ENCODE results near the gene KRT33B. TPM values are rescaled to one million over a fixed set of nuclear protein-coding genes. Genes with fewer than 3 reads are reported as not detected.
"Not testable (repeated sequence)": the region's sequence is repeated elsewhere in the genome, so short reads cannot be mapped to it uniquely, and the experiment has no call there.

Gene KRT33B
- total RNA-seq, 2 donors from 2014 or later, result not detected

DNA sequence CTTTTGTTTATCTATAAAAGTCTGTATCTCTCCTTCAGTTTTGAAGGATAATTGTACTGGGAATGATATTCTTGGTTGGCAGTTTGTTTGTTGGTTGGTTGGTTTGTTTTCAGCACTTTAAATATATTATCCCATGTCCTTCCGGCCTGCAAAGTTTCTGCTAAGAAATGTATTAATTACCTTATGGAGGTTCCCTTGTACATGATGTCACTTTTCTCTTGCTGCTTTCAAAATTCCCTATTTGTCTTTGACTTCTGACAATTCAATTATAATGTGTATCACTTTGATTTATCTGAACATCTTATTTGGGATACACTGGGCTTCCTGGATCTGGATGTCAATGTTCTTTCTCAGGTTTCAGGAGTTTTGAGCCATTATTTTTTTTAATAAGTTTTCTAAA is 16.6 kb upstream of the KRT33B start:
- no peak overlapping the region for H3K4me3 Mint-ChIP-seq
- H3K27ac Mint-ChIP-seq, result no peak overlapping the region
- no peaks in the 10 kb centered on the region for H3K27me3 Mint-ChIP-seq (ENCODE audit: low read depth)
- H3K9me3 Mint-ChIP-seq, result peaks cover 4 to 5% of the 10 kb centered on the region in 2 donors
- ATAC-seq (replicated peaks in 1 of 2) (no peak), DNase-seq (no peak)
- peaks cover 2 to 7% of the 10 kb centered on the region in 2 donors for H3K36me3 Mint-ChIP-seq (ENCODE audit: insufficient read depth in 2 of 2)
- no peaks in the 10 kb centered on the region for H3K4me1 Mint-ChIP-seq (ENCODE audit: low read depth)

DNA sequence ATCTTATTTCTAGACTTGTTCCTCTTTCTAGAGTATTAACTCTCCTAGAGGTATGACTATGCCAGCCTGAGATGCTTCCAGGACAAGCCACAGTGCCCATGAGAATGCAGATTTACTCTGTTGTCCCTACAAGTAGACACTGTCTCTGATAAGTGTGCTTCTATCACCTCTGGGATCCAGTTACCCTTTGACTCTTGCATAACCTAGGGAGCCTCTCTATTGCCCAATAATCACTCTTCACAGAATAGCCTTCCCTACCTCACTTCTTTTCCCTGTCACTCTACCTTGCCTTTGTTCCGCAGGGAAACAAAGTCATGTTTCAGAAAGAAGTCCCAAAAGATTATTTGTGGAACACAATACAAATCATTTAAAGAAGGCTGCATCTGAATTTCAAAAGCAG is 14.1 kb upstream of the KRT33B start:
- Mint-ChIP-seq H3K36me3 (ENCODE audit: insufficient read depth in 2 of 2) (peaks cover 2 to 5% of the 10 kb centered on the region in 2 donors), H3K9me3 (peaks cover 5% of the 10 kb centered on the region in 2 donors), H3K27me3 (ENCODE audit: low read depth) (no peaks in the 10 kb centered on the region), H3K4me1 (ENCODE audit: low read depth) (no peaks in the 10 kb centered on the region), H3K4me3 (no peak overlapping the region), H3K27ac (no peak overlapping the region)
- no peak for ATAC-seq (replicated peaks in 1 of 2)
- no peak for DNase-seq

DNA sequence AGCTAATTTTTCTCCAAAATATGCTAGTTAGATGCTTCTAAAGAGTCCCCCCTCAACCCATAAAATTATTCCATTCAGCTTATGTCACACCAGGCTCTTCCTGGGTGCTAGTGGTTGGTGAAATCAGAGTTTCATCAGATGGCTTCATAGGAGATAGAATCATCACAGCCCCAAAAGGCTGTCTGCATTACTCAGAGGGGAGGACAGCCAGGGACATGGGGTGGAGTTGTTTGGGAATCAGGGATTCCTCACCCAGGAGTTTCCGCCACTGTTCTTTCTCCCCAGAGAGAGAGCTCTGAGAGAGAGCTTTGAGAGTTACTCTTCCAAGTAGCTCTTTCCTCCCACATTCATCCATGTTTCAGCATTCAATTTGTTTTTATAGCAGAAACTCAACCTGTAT is 12.8 kb upstream of the KRT33B start:
- ATAC-seq (replicated peaks in 1 of 2) (no peak), DNase-seq (no peak)
- no peak overlapping the region for H3K27ac Mint-ChIP-seq
- no peaks in the 10 kb centered on the region for H3K27me3 Mint-ChIP-seq (ENCODE audit: low read depth)
- peaks cover 5 to 7% of the 10 kb centered on the region in 2 donors for H3K9me3 Mint-ChIP-seq
- peaks cover 6% of the 10 kb centered on the region for H3K4me1 Mint-ChIP-seq (ENCODE audit: low read depth)
- H3K4me3 Mint-ChIP-seq, result no peak overlapping the region
- peaks cover 2% of the 10 kb centered on the region in 2 donors for H3K36me3 Mint-ChIP-seq (ENCODE audit: insufficient read depth in 2 of 2)

DNA sequence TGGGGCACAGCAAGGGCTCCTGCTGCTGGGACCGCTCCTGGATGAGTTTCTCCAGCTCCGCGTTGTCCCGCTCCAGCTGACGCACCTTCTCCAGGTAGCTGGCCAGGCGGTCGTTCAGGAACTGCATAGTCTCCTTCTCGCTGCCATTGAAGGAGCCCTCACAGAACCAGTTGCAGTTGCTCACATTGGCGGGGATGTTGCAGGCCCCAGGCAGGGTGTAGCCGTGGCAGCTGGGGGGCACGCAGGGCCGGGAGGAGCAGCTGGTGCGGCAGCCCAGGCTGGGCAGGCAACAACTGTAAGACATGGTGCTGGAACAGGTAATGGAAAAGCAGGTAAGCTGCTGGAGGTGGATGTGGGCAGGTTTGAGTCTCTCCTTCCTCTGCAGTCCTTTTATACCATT is 12.3 kb upstream of the KRT33B start, which contains the start of gene KRT34:
TSS of gene KRT34 (minus strand) at position 364 of the 400 bp plus-strand sequence. CDS start at position 304, 60 bp downstream.
- H3K36me3 Mint-ChIP-seq (ENCODE audit: insufficient read depth in 2 of 2); H3K4me3 Mint-ChIP-seq; ATAC-seq (replicated peaks in 1 of 2); DNase-seq; H3K9me3 Mint-ChIP-seq; H3K27me3 Mint-ChIP-seq (ENCODE audit: low read depth); H3K27ac Mint-ChIP-seq: not testable (repeated sequence)
- H3K4me1 Mint-ChIP-seq (ENCODE audit: low read depth), result peaks cover 10% of the 10 kb centered on the region

DNA sequence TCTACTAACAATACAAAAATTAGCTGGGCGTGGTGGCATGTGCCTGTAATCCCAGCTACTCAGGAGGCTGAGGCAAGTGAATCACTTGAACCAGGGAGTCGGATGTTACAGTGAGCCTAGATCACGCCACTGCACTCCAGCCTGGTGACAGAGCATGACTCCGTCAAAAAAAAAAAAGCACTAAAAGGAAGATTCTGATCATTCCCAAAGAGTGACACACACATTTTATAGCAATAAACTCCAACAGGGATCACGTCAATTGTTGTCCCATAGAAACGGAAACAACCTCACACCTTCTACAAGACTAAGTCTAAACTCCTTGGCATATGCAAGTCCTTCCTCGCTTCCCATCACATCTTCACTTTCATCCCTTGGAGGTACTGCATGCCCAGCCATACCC is 10.5 kb upstream of the KRT33B start:
- H3K36me3 Mint-ChIP-seq (ENCODE audit: insufficient read depth in 2 of 2); ATAC-seq (replicated peaks in 1 of 2); DNase-seq; H3K27me3 Mint-ChIP-seq (ENCODE audit: low read depth); H3K27ac Mint-ChIP-seq; H3K9me3 Mint-ChIP-seq; H3K4me3 Mint-ChIP-seq: not testable (repeated sequence)
- peaks cover 12% of the 10 kb centered on the region for H3K4me1 Mint-ChIP-seq (ENCODE audit: low read depth)

DNA sequence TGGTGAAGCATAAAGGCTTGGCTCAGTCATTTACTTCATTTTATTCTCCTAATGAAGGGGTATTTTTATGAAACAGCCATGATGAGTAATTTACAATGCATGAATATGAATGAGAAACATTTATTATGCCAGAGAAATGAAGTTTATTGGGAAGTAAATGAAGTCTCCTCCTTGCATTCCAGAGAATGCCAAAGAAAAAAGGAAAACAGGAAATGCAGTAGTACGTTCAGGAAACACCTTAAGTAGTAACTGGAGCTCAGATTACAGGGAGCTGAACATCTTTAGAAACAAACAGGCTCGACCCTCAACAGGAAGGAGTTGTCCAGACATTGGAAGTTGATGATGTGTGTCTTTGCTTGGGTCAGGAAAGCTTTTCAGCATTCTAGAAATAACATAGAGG is 7.9 kb upstream of the KRT33B start:
- DNase-seq (no peak), ATAC-seq (replicated peaks in 1 of 2) (no peak)
- Mint-ChIP-seq H3K27ac (no peak overlapping the region), H3K4me3 (no peak overlapping the region), H3K27me3 (ENCODE audit: low read depth) (no peaks in the 10 kb centered on the region), H3K9me3 (peaks cover 5 to 9% of the 10 kb centered on the region in 2 donors), H3K36me3 (ENCODE audit: insufficient read depth in 2 of 2) (no peaks in the 10 kb centered on the region), H3K4me1 (ENCODE audit: low read depth) (peaks cover 12% of the 10 kb centered on the region)

DNA sequence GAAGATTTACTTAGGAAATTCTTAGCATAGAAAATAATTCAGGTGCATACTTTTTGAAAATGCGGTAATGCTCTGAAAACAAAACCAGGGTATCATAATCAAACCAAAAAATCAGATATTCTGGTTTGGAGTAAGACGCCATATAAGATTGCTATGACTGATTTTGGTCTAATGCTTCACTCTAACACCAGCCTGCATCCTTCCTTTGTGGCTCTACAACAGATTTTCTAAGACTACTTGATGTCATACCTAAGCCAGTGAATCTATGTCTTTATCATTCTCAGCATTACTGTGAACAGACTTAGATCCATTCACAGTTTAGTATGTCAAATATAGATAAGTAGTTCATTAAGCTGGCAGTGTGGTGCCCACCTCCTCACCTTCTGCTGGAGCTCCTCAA is 590 bp downstream of the KRT33B start:
- Mint-ChIP-seq H3K36me3 (ENCODE audit: insufficient read depth in 2 of 2) (no peaks in the 10 kb centered on the region), H3K27ac (no peak overlapping the region)
- ATAC-seq (replicated peaks in 1 of 2), result peak in 1 of 2 donors; percentile 60

DNA sequence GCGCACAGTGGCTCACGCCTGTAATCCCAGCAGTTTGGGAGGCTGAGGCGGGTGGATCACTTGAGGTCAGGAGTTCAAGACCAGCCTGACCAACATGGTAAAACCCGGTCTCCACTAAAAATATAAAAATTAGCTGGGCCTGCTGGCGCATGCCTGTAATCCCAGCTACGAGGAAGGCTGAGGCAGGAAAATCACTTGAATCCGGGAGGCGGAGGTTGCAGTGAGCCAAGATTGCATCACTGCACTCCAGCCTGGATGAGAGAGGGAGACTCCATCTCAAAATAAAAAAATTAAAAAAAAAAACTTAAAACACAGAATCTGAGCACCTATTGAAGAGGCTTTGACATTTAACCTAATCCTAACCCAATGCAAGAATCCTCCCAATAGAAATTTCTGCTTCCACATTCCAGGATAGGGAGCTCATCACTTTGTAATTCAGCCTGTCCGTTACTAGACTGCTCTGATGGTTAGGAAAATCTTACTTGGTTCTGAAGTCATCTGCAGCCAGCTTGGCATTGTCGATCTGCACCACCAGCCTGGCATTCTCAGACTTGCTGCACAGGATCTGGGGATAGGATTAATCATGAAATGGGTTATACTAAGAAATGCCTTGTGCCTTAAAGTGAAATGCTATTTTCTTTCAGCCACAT is 2.1 kb downstream of the KRT33B start:
- DNase-seq (no peak), ATAC-seq (replicated peaks in 1 of 2) (no peak)
- Mint-ChIP-seq H3K4me1 (ENCODE audit: low read depth) (peaks cover 7% of the 10 kb centered on the region), H3K36me3 (ENCODE audit: insufficient read depth in 2 of 2) (no peaks in the 10 kb centered on the region), H3K27me3 (ENCODE audit: low read depth) (no peaks in the 10 kb centered on the region), H3K27ac (no peak overlapping the region), H3K4me3 (no peak overlapping the region), H3K9me3 (no peaks in the 10 kb centered on the region)

More for the DNA sequence above, 590 bp downstream of the KRT33B start:
- H3K9me3 Mint-ChIP-seq, result peaks cover under 1% of the 10 kb centered on the region in 2 donors
- DNase-seq, result no peak
- peaks cover 7% of the 10 kb centered on the region for H3K4me1 Mint-ChIP-seq (ENCODE audit: low read depth)
- no peaks in the 10 kb centered on the region for H3K27me3 Mint-ChIP-seq (ENCODE audit: low read depth)
- no peak overlapping the region for H3K4me3 Mint-ChIP-seq

DNA sequence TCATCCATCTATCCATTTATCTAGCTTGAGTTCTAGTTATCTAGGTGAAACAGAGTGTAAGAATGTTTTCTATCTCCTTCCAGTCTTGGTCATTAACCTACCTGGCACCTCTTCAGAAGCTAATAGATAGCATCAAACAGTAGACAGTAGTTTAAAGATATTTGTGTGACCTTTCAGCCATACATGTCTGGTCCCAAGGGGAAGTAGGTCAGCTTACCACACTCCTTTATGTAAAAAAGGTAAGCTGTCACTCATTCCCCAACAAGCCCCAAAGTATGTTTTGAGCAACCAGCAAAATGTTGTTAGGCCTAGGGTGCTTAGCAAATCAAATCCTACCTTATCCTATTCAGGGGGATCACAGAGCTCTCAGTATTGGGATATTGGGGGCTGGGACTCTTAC is 3.5 kb downstream of the KRT33B start:
- Mint-ChIP-seq H3K27ac (no peak overlapping the region), H3K36me3 (ENCODE audit: insufficient read depth in 2 of 2) (no peaks in the 10 kb centered on the region), H3K27me3 (ENCODE audit: low read depth) (no peaks in the 10 kb centered on the region), H3K4me1 (ENCODE audit: low read depth) (peaks cover 7% of the 10 kb centered on the region), H3K9me3 (no peaks in the 10 kb centered on the region), H3K4me3 (no peak overlapping the region)
- ATAC-seq (replicated peaks in 1 of 2) (no peak), DNase-seq (no peak)

DNA sequence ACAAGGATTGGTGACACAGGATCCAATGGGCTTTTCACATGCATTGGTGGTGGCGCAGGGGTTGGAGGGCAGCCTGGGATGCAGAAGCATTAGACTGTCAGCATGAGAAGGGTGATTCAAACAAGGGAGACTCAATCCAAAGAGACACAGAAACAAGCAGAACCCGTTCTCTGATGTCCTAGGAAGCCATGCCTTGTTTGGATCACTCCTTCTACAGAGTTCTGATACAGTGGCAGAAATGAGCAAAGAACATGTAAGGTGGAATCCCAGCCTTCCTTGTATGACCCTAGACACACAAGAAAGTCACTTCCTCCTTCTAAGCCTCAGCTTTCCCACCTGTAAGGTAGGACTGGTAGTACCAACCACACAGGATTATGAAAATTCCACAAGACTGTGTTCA is 5.7 kb downstream of the KRT33B start:
- Mint-ChIP-seq H3K4me1 (ENCODE audit: low read depth) (peaks cover 7% of the 10 kb centered on the region), H3K4me3 (no peak overlapping the region), H3K9me3 (no peaks in the 10 kb centered on the region), H3K36me3 (ENCODE audit: insufficient read depth in 2 of 2) (no peaks in the 10 kb centered on the region), H3K27me3 (ENCODE audit: low read depth) (no peaks in the 10 kb centered on the region), H3K27ac (no peak overlapping the region)
- ATAC-seq (replicated peaks in 1 of 2), result no peak
- no peak for DNase-seq

DNA sequence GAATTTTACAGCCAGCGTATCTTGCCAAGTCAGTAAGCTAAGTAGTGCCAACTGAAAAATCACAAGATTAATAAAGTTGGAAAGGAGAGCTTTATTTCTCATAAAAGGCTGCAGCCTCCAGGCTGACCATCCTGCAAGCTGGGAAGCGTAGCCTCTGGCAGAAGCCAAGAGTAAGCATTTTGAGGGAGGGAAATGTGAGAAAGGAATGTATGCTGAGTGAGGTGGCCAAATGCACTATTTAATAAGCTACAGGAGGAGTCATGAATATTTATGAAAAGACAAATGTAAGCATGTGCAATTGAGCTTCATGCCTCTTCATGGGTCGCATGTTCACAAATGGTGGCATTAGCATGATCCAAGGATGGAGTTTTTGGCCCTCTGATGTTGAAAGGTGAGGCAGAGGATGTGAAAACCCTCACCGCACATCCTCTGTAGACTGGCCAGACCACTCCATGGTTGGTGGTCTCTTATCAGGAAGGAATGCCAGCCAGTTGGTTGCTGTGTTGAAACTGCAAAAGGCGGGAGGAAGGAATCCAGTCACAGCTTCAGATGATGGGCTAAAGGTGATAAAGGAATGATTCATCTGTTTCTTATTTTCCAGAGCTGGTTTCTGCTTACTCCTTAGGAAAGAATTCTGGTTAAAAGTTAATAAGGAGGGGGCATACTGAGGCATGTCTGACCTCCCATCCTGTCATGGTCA is 9.2 kb downstream of the KRT33B start:
- H3K9me3 Mint-ChIP-seq, result peaks cover 0 to 4% of the 10 kb centered on the region in 2 donors
- peaks cover 0 to 3% of the 10 kb centered on the region in 2 donors for H3K36me3 Mint-ChIP-seq (ENCODE audit: insufficient read depth in 2 of 2)
- H3K27ac Mint-ChIP-seq, result no peak overlapping the region
- H3K4me3 Mint-ChIP-seq, result no peak overlapping the region
- peaks cover 7% of the 10 kb centered on the region for H3K4me1 Mint-ChIP-seq (ENCODE audit: low read depth)
- no peaks in the 10 kb centered on the region for H3K27me3 Mint-ChIP-seq (ENCODE audit: low read depth)
- DNase-seq, result no peak
- no peak for ATAC-seq (replicated peaks in 1 of 2)

DNA sequence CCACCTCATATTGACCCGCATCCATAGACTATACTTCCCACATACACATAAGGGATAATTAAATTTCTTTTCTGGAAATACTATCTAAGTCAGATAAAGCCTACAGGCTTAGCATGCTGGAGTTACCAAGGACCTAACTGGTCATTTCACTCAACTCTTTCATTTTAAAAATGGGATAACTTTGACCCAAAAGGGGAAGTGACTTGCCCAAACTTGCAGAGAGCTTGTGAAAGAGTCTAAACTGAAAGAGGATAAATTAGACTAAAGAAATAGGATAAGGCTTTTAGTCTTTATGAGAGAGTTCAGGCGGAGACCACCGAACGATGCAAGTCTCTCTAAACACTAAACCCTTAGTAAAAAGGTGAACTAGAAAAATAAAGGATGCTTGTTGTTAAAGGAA is 15.1 kb downstream of the KRT33B start:
- DNase-seq (no peak), ATAC-seq (replicated peaks in 1 of 2) (no peak)
- Mint-ChIP-seq H3K36me3 (ENCODE audit: insufficient read depth in 2 of 2) (peaks cover 0 to 3% of the 10 kb centered on the region in 2 donors), H3K4me3 (no peak overlapping the region), H3K9me3 (peaks cover 0 to 4% of the 10 kb centered on the region in 2 donors), H3K27ac (no peak overlapping the region), H3K4me1 (ENCODE audit: low read depth) (peaks cover 6% of the 10 kb centered on the region), H3K27me3 (ENCODE audit: low read depth) (no peaks in the 10 kb centered on the region)

DNA sequence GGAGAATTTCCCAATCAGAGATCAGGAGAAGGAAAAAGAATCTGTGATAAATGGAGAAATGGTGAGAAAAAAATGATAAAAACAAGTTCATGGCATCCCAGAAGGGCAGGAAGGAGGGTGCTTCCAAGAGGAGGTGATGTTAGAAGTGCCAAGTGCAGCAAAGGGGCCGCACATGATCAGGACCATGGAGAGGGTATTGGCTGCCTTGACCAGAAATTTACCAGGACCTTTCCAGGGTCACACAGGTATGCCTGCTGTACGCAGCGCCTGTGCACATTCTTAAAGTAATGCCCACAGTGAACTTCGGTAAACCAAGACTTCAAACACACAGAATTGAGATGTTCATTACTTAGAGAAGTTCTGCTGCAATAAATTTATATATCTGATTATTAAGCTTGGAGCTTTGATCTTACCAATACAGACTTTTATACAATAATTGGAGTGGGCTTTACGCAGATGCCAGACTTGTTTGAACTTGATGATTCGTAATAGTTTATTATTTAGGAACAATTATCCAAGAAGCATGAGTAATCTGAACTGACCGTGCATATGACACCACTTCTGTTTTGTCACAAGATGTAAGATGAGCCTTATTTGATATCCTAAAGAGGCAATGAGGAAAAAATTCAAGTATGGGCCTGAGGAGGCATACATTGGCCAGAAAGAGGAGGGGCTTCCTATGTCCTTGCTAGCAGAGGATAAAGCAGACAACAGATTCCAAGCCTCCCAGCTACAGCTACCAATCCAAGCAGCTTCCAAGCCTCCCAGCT is 16.8 kb downstream of the KRT33B start:
- Mint-ChIP-seq H3K27me3 (ENCODE audit: low read depth) (no peaks in the 10 kb centered on the region), H3K9me3 (peaks cover 0 to 4% of the 10 kb centered on the region in 2 donors), H3K4me1 (ENCODE audit: low read depth) (peaks cover 6% of the 10 kb centered on the region), H3K36me3 (ENCODE audit: insufficient read depth in 2 of 2) (peaks cover 0 to 3% of the 10 kb centered on the region in 2 donors), H3K27ac (no peak overlapping the region), H3K4me3 (no peak overlapping the region)
- no peak for ATAC-seq (replicated peaks in 1 of 2)
- no peak for DNase-seq
